ENCODE measurements around the gene PIGN.

Gene PIGN

DNA sequence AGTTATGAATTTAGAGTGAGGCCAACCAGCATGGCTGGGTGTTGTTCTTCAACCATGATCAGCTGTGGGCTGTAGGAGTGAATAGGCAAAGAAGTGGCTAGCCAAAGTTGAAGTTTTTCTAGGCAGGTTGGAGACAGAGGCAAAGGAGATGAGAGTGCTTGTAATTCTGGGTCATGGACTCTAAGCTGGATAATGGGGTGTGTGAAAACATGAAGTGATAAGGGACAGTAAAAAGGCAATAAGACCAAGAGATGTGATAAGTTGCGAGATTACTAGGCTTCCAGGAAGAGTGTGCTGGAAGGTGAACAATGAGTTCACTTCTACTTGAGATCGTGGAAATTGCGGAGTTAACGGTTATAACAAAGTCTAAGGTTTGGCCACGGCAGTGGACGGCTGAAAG is 175.4 kb downstream of the PIGN start:
- DNase-seq (ENCODE audit: low read depth): no peak
- TF ChIP-seq CTCF (IDR thresholded peaks at IDR 0.05; ENCODE audit: control insufficient read depth, extremely low read depth, insufficient read depth): no peak
- no peak overlapping the region for H3K4me3 ChIP-seq (ENCODE audit: low read depth, low read length)

GRCh38 chr18:62009521-62009920 is 177.3 kb downstream of the PIGN start:
- H3K4me3 ChIP-seq (ENCODE audit: low read depth, low read length): no peak overlapping the region
- DNase-seq (ENCODE audit: low read depth): no peak
- no peak for TF ChIP-seq CTCF (IDR thresholded peaks at IDR 0.05; ENCODE audit: control insufficient read depth, extremely low read depth, insufficient read depth)

- DNase-seq (ENCODE audit: low read depth): no peak
- no peak for TF ChIP-seq CTCF (IDR thresholded peaks at IDR 0.05; ENCODE audit: control insufficient read depth, extremely low read depth, insufficient read depth)
- H3K4me3 ChIP-seq (ENCODE audit: low read depth, low read length): no peak overlapping the region
Observed at GRCh38 chr18:62001396-62001795, 185.5 kb downstream of the PIGN start.

DNA sequence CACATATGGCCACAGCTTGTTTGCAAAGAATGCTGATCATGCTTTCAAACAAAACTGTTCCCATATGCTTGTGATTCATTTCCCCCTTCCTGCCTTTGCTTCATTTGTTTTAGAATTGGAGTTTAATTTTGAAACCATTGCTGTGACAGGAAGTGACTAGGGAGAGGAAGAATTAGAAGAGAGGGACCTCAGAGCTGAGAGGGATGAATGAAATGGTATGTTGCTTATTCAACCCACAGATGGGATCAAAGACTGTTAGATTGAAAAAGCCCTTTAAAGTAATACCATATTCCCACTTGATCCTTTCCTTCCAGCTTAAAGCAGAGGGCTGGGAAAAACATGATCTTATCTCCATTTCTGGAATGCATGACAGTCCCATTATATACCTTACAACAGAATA is 187.9 kb downstream of the PIGN start:
- no peak for TF ChIP-seq CTCF (IDR thresholded peaks at IDR 0.05; ENCODE audit: control insufficient read depth, extremely low read depth, insufficient read depth)
- DNase-seq (ENCODE audit: low read depth): no peak
- H3K4me3 ChIP-seq (ENCODE audit: low read depth, low read length): no peak overlapping the region

DNA sequence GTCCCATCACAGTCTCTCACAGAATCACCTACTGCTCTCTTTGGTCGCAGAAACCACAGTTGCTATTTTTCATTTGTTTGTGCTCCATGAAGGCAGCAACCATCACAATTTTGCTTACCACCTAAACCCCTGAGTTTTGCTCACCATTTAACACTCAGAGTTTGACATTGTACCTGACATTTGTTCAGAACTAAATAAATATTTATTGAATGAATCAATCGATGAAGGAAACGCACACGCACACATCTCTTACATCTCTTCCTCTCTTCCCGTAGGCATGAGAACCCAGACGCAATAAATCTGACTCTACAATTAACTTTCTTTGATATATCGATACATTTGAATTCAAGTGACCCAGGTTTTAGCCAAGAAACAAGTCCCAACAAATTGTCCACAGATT is 188.5 kb downstream of the PIGN start:
- no peak for TF ChIP-seq CTCF (IDR thresholded peaks at IDR 0.05; ENCODE audit: control insufficient read depth, extremely low read depth, insufficient read depth)
- no peak overlapping the region for H3K4me3 ChIP-seq (ENCODE audit: low read depth, low read length)

GRCh38 chr18:61995618-61996017 is 191.2 kb downstream of the PIGN start:
- TF ChIP-seq CTCF (IDR thresholded peaks at IDR 0.05; ENCODE audit: control insufficient read depth, extremely low read depth, insufficient read depth): no peak
- no peak overlapping the region for H3K4me3 ChIP-seq (ENCODE audit: low read depth, low read length)
- DNase-seq (ENCODE audit: low read depth): no peak

More for the DNA sequence above, 188.5 kb downstream of the PIGN start:
- DNase-seq (ENCODE audit: low read depth): no peak

DNA sequence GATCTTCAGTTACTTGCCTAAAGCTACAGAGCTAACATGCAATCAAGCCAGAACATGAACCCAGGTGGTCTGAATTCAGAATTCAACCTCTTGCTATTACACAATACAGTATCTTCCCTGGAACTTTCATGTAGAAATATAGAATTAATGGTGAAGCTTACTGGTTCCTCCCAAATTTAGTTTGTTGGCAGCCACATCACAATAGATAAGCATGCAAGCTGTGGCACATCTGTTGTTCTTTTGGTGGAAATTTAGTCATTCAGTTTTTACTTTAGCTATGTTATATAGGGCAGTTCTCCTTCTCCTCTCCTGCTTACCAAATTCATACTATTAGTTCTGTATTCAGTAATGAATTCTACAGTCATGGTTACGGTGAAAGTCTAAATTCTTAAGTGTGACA is 193.0 kb downstream of the PIGN start:
- no peak for DNase-seq (ENCODE audit: low read depth)
- no peak for TF ChIP-seq CTCF (IDR thresholded peaks at IDR 0.05; ENCODE audit: control insufficient read depth, extremely low read depth, insufficient read depth)
- no peak overlapping the region for H3K4me3 ChIP-seq (ENCODE audit: low read depth, low read length)
